Measurements from ENCODE around the gene ATP4A.

Gene ATP4A

DNA sequence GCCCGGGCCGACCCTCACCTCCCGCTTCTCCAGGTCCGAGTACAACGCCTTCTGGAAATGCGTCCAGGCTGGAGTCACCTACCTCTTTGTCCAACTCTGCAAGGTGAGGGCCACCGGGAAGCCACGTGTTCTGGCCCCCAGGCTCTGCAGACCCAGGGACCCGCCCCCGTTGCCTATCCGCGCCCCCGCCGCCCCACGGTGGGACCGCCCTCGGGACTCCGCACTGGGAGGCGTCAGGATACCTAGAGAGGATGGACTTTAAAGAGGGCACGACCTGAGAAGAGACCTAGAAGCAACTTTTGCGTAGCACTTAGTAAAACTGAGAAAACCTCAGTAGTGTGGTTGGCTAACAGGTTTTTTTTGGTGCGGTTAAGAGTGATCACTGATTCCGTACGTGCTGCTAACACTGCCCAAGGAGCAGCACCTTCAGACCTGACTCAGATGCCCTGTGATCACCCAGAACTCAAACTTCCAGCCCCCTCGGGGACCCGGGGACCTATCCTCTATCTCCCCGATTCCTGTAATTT lies 17.5 kb downstream of the ATP4A start:
- no peak for DNase-seq (ENCODE audit: extremely low read depth, low read depth)
- TF ChIP-seq, protein P1, sequence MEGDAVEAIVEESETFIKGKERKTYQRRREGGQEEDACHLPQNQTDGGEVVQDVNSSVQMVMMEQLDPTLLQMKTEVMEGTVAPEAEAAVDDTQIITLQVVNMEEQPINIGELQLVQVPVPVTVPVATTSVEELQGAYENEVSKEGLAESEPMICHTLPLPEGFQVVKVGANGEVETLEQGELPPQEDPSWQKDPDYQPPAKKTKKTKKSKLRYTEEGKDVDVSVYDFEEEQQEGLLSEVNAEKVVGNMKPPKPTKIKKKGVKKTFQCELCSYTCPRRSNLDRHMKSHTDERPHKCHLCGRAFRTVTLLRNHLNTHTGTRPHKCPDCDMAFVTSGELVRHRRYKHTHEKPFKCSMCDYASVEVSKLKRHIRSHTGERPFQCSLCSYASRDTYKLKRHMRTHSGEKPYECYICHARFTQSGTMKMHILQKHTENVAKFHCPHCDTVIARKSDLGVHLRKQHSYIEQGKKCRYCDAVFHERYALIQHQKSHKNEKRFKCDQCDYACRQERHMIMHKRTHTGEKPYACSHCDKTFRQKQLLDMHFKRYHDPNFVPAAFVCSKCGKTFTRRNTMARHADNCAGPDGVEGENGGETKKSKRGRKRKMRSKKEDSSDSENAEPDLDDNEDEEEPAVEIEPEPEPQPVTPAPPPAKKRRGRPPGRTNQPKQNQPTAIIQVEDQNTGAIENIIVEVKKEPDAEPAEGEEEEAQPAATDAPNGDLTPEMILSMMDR (IDR thresholded peaks at IDR 0.05; ENCODE audit: low read depth, low read length), result no peak

DNA sequence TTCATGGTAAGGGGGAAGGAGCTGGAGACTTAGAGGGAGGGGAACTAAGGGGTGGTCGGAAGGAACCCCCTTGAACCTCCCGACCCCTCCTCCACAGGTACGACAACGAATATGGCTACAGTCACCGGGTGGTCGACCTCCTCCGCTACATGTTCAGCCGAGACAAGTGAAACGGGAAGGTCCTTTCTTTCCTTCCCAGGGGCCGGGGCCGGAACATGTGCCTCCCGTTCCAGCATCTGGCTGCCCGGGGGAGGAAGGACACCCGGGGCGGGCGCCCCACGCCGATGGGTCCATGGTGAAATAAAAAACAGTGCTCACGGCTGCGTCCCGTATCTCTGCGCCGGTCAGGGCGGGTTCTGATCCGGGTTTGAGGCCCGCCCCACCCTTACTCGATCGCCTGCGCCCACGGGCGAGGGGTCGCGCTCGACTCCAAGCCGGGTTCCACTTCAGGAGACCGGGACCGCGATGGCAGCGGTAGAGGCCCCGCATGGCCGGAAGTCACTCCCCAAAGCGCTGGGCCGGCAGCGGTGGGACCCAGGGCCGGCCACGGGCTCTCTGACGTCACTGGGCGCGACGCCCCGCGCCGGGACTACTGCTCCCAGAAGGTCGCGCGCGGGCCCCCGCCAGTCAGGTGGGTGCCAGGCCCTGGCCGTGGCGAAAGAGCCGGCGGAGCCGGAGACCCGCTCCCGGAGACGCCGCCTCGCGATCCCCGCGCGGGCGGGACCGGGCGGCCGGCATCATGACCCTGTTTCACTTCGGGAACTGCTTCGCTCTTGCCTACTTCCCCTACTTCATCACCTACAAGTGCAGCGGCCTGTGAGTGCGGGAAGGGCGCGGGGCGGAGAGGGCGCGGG lies 18.2 kb downstream of the ATP4A start, which contains the start of gene TMEM147:
TSS of gene TMEM147 (plus strand) at position 626 of the 854 bp plus-strand sequence. CDS start at position 740, 114 bp downstream.
- TF ChIP-seq, protein P1 (IDR thresholded peaks at IDR 0.05; ENCODE audit: low read depth, low read length), result no peak
- DNase-seq (ENCODE audit: extremely low read depth, low read depth), result peak; percentile 59

DNA sequence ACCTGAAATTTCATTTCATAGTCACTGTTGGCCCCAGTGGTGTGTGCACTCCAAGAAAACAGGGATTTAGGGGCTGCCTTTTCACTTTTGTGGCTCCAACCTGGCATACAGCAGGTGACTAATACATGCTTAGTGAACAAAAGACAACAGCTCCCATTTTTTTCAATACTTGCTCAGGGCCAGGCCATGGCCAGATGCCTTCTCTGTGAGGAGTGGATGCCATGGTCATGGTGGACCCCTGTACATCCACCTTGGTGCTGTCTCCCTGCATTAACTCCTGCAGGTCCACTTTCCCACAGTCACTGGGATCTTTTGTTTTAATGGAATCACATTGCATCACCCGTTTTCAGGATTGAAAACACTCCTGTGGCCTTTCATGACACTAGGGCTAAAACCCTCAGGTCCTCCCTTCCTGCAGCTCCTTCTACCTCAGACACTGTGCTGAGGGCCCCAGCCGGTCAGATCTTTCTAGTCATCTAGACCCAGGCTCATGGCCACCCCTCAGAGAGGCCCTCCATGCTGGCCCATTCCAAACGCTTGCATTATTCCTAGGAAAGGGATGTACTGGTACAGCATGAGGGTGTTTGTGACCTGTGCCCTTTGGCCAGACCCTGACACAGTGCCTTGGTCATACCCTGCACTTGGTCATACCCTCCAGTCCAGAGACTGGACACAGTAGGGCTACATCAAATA lies 19.2 kb downstream of the ATP4A start:
- TF ChIP-seq, protein P1 (IDR thresholded peaks at IDR 0.05; ENCODE audit: low read depth, low read length), result no peak
- DNase-seq (ENCODE audit: extremely low read depth, low read depth), result no peak

DNA sequence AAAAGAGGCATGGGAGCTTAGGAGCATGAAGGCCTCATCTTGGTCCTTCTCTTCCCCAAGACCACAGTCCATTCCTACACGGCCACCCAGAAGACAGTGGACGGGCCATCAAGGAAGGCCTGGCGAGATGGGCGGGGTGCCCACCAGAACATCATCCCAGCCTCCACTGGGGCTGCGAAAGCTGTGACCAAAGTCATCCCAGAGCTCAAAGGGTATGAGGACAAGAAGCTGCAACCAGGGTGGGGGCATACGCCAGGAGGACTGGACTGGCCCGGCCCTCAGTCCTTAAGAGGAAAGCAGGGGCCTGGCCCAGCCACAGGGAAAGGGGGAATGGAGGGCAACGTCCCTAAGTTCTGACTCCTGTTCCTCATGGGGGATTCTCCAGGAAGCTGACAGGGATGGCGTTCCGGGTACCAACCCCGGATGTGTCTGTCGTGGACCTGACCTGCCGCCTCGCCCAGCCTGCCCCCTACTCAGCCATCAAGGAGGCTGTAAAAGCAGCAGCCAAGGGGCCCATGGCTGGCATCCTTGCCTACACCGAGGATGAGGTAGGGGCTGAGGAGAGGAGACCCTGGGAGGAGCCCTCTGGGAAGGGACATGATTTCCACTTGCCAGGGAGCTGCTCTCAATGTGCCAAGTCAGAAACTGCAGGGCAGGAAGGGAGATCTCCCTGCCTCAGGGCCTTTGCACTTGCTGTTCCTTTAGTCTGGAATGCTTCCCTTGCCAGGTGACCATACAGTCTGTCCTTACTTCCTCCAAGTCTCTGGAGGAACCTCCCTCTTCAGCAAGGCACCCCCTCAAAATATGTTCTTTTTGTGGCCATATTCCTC lies 20.0 kb downstream of the ATP4A start:
- TF ChIP-seq, protein P1 (IDR thresholded peaks at IDR 0.05; ENCODE audit: low read depth, low read length), result no peak

DNA sequence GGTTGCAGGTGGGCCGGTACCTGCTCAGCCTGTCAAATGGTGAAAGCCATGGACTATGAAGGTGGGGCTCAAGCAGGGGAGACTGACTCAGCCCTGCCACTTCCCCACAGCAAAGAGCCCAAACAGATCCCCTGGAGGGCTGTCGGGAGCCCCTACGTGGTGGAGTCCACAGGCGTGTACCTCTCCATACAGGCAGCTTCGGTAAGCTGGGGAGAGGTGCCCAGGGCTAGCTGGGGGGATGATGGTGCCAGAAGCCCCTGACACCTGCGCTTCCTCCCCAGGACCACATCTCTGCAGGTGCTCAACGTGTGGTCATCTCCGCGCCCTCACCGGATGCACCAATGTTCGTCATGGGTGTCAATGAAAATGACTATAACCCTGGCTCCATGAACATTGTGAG lies 21.2 kb downstream of the ATP4A start:
- TF ChIP-seq, protein P1 (IDR thresholded peaks at IDR 0.05; ENCODE audit: low read depth, low read length), result no peak
- no peak for DNase-seq (ENCODE audit: extremely low read depth, low read depth)

More for the DNA sequence above, 20.0 kb downstream of the ATP4A start:
- DNase-seq (ENCODE audit: extremely low read depth, low read depth), result no peak

DNA sequence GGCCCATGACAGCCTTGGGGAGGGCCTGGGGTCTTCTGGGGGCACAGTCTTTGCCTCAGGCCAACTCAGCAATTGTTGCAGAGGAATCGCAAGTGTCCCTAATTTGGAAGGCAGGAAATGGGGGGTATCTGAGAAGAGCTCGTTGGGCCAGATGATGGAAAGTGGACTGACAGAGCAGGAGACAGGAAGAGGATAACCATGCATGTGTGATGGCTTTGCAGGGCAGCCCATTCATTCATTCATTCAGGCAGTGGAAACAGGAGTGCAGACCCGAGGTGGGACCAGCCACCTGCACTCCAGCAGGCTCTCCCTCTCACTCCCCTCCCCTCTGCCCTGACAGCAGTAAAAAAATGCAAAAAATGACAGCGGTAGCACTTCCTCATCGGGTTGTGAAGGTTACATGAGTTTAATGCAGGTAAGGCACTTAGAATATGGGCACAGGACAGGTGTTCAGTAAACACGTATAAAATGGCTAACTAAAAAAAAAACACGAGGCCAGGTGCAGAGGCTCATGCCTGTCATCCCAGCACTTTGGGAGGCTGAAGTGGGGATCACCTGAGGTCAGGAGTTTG lies 23.0 kb downstream of the ATP4A start:
- DNase-seq (ENCODE audit: extremely low read depth, low read depth), result no peak
- TF ChIP-seq, protein P1 (IDR thresholded peaks at IDR 0.05; ENCODE audit: low read depth, low read length), result no peak
